D341Med (cell line): Measurements from ENCODE around the gene DYRK1B.
"Not testable (repeated sequence)": the region's sequence is repeated elsewhere in the genome, so short reads cannot be mapped to it uniquely, and the experiment has no call there.

Experiments used
- DNase-seq: peaks from one replicate; pipeline ENCODE4 v3.0.0; 2012; ENCODE audit warnings: low spot score

The DYRK1B gene

DNA sequence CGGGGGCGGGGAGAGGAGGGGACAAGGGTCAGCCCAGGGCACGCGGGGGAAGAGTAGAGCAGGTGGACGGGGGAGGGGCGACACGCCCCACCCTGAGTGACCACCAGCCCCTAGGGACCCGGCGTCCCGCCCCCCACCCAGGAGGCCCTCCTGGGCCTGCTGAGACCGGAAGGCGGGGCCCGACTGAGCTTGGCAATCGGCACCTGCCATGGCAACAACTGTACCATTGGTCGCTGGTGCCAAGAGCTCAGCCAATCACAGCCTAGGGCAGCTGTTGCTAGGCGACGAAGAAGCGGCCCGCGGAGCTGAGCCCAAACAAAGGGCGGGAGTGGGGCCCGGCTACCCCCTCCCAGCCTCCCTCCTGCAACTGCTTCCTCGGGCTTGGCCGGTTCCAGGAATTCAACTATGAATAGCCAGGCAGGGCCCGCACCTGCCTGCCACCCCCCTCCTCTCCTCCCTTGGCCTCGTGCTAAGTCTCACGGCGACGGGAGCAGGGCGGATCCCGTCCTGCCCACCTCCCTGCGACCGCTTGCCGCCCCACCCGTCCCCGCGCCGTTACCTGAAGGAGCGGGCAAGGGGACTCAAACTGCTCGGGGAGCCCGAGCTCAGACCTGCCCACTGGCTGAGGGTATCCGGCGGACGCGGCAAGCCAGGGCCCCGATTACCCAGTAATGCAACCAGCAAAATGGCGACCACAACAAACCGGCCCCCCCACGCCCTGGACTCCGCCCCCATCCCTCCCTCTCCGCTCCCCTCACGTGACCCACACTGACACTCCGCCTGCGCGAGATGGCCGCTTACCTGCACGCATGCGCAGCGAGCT lies at the start of gene DYRK1B:
TSS of gene DYRK1B (minus strand) at position 699 of the 823 bp plus-strand sequence. CDS start 2,295 bp downstream, outside the sequence.
- DNase-seq, result peak; percentile 97

DNA sequence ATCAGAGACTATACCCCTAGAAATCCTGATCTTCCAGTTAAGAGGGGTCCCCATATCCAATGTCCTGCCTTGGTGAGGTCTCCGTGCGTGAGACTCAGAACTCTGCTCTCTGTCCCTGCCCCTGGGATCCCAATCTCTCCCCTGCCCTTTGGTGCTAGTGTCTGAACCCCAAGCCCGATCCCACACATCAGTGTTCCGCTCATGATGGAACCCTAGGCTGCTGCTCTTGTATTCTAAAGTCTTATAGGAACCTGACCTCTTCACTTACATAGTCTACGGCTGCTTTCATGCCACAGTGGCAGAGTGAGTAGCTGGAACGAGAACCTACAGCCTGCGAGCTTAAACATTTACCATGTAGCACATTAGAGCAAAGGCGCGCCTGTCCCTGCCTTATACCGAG lies 48.7 kb upstream of the DYRK1B start:
- not testable (repeated sequence) for DNase-seq

DNA sequence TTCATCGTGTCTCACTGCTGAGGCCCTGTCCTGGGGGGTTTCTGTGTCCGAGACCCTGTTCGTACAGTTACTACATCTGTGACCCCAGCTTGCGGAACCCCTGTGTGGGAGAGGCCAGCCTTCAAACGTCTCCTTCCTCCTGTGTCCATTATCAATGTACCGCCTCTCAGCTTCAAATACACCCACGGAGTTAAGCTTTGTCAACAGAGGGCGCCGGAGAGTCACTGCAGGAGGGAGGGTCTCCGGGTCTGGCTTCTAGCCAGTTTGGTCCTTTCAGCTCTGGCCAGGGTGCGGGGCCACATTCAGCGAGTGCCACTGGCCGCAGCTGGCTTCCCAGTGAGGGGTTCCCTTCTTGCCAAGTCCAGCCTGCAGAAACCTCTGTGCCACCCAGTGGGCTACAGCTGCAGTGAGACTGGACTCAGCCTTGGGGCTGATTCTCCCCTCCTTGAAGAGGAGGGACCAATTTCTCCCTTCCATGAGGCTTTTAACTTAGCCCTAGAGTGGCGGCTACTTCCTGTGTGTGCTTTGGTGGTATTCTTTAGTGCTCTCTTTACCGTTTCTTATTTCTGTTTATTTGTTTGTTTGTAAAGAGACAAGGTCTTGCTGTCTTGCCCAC lies 47.6 kb upstream of the DYRK1B start:
- peak; percentile 58 for DNase-seq

DNA sequence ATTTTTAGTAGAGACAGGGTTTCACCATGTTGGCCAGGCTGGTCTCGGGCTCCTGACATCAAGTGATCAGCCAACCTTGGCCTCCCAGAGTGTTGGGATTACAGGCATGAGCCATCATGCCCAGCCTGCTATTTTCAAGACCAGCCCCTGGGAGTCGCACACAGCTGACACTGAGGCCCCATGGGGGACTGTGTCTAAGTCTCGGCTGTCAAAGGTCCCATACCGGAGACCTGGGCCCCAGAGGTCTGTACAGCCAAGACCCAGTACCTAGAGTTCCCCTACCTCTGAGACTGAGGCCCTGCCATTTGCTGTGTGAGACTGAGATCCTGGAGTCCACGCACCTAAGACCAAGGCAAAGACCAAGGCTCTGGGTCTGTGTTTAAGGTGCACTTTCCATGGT lies 46.3 kb upstream of the DYRK1B start:
- DNase-seq, result not testable (repeated sequence)

DNA sequence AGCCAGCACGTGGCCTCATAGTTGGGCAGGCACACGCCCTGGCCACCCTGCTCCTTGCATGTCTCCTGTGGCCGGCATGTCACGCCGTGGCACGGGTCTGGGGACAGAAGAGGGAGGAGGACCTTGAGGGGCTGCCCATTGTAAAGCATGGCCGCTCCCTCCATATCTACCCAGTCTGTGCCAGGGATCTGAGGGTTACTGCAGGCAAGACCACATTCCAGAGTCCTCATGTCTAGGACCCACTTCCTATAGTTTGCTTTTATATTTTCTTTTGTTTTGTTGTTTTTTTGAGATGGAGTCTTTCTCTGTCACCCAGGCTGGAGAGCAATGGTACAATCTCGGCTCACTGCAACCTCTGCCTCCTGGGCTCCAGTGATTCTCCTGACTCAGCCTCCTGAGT lies 45.8 kb upstream of the DYRK1B start:
- not testable (repeated sequence) for DNase-seq

DNA sequence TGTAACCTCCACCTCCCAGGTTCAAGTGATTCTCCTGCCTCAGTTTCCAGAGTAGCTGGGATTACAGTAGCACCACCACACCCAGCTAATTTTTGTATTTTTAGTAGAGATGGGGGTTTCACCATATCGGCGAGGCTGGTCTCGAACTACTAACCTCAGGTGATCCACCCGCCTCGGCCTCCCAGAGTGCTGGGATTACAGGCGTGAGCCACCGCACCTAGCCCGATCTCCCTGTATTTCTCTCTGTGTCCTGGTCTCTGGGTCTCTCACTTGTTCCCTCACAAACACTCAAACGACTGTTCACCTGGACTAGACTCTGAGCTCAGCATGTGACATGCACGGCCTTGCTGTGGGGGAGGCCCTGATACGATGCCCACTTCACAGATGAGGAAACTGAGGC lies 44.9 kb upstream of the DYRK1B start:
- not testable (repeated sequence) for DNase-seq

DNA sequence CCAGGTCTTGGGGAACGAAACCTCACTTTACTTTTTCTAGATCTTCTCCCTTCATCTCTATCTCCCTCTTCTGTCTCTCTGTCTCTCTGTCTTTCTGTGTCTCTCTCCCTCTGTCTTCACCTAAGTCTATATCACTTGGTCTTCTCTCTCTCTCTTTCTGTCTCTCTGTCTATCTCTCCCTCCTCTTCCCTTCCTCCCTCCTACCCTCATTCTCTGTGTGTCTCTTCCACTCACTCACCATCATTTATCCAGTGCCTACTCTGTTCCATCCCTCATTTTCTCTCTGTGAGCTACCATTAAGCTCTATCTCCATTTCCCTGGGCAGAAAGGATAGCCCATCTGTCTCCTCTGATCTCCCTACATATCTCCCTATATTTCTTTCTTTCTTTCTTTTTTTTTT lies 44.4 kb upstream of the DYRK1B start:
- peak; percentile 22 for DNase-seq

DNA sequence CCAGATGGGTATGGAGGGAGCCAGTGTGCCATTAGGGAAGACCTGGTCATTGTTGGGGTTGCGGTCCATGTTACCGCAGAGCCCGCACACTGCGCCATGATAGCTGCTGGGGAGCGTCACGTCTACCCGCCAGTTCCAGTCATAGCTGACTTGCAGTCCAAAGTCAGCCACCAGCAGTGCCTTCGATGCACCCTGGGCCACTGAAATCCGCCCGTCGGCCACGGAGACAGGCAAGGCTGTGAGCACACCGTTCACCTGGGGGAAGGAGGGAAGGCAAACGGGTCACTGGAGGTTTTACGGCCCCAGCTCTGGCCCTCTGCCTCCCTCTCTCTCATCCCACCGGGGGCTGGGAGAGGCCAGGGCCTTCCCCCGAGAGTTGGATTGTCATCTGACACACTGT lies 44.0 kb upstream of the DYRK1B start:
- peak; percentile 45 for DNase-seq

DNA sequence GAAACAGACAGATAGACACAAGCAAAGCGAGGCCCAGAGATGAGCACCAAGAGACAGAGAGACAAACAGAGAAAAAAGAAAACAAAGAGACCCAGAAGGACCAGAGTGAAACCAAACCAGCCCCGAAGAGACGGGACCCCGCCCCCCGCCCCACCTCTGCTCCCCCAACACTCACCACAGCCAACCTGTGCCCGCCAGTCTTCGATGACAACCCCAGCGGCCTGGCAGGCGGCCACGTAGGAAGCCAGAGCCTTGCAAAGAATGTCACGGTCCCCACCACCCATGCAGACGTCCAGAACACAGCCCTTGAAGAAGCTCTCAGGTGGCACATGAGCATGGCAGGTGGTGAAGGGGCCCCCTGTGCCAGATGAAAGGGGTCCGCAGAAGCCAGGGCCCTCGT lies 43.5 kb upstream of the DYRK1B start:
- DNase-seq, result peak; percentile 36

DNA sequence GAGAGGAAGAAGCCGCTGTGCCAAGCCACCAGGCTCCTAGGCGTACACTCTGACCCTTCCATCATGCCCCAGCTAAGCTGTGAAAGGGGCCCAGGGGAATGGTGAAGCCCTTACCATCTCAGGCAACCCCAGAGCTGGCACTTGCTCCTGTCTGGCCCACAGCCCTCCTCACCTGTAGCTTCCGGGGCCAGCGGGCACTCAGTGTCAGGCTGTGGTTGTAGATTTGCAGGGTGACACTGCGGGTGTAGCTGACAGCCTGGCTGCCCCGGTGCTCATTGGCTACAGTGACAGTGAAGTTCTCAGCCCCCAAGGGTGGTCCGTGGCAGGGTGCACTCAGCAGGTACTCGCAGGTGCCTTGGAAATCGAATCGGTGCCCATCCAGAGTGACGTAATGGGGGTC lies 42.5 kb upstream of the DYRK1B start:
- not testable (repeated sequence) for DNase-seq

DNA sequence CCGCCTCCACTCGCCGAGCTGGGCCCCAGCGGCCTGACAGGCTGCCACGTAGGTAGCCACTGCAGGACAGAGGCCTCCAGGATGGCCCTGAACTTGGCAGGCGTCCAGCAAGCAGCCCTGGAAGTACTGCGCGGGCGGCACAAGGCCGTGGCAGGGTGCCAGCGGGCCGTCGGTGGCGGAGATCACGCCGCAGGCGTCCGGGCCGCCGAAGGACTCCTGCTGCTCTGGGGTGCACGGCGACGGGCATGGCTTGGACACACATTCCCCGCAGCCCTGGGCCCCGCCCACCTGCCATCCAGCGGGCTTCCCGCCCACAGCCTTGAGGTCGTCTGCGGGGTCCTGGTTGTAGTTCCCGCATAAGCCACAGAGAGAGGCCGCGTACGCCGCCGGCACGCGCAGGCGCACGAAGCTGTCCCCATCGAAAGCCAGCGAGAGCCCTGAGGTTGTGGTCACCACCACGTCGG lies 41.5 kb upstream of the DYRK1B start:
- DNase-seq, result not testable (repeated sequence)

DNA sequence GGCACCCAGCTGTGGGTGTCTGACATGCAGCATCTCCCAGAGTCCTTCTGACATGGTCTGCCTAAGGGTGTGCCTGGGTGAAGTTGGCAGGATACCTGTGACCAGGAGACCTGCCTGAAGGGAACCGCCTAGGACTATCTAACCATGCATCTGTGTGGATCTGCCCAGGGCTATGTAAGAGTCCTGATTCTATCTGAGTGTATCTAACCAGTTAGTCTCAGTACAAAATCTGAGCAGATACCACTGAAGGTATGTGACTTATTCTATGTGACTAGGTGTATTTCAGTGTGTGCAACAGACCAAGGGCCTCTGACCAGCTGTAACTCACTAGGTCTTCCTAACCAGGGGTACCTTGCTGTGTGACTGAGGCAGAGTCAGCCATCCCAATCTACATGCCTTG lies 40.4 kb upstream of the DYRK1B start:
- DNase-seq, result no peak

DNA sequence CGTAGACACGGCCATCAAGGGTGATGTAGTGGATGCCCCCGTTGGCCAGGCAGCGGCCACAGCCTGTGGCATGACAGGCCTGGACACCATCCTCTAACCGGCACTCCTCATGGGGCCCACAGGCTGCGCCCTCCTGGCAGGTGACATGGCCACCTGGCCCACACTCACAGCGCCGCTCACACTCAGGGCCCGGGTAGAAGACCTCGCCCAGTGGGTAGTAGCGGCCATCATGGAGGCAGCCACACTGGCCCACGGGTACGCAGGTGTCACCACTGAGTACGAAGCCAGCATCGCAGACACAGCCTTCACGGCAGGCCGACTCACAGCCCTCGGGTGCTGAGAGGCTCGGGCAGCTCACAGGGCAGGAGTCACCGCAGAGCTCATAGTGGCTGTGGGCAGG lies 39.4 kb upstream of the DYRK1B start:
- DNase-seq, result no peak

DNA sequence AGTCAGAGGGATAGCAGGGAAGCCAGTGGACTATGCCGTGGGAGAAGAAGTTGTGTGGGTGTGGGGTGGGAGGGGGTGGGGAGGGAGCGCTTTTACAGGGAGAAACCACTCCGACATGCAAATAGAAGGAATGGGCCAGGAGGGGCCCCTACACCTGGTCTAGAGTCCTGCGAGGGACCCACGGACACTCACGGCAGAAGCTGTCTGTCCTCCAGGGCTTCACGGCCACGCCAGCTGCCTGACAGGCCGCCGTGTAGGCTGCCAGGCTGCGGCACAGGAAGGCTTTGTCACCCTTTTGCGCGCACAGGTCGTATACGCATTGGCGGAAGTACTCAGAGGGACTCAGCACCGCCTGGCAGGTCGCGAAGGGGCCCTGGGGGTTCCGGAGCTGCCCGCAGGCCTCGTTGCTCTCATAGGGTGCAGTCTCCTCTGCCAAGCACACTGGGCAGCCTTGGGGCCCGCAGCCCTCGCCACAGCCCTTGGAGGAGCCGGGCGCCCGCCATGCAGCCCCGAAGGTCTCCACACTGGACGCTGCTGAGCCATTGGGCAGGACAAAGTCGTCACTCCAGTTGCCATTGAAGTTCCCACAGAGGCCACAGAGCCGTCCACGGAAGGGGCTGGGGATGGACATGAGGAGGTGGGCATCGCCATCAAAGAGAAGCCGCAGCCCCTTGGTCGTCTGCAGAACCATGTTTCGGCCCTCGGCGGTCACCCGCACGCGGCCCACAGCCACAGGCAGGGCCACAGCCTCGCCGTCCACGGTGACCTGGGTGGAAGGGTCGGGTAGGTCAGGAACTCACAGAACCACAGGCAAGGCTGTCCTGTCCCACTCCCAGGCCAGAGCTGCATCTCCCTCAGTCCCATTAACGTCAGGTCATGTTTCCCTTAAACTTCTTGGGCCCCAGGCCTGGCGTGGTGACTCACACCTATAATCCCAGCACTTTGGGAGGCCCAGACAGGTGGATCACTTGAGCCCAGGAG lies 38.2 kb upstream of the DYRK1B start:
- no peak for DNase-seq

DNA sequence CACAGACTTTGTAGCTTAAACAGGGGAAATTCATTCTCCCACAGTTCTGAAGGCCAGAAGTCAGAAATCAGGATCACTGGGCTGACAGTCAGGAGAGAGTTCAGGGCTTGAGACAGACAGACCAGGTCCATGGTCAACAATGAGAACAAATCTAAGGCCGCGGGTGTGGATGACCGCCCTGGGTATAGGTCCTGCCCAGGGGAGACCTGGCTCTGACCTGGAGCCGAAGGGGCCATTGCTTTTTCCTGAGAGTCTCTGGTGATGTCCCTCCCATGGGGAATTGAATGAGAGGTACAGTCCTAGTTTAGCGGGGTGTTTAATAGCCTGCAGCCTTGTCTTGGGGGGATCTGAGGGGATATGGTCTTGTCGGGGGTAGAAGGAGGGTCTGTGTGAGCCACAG lies 37.4 kb upstream of the DYRK1B start:
- no peak for DNase-seq

DNA sequence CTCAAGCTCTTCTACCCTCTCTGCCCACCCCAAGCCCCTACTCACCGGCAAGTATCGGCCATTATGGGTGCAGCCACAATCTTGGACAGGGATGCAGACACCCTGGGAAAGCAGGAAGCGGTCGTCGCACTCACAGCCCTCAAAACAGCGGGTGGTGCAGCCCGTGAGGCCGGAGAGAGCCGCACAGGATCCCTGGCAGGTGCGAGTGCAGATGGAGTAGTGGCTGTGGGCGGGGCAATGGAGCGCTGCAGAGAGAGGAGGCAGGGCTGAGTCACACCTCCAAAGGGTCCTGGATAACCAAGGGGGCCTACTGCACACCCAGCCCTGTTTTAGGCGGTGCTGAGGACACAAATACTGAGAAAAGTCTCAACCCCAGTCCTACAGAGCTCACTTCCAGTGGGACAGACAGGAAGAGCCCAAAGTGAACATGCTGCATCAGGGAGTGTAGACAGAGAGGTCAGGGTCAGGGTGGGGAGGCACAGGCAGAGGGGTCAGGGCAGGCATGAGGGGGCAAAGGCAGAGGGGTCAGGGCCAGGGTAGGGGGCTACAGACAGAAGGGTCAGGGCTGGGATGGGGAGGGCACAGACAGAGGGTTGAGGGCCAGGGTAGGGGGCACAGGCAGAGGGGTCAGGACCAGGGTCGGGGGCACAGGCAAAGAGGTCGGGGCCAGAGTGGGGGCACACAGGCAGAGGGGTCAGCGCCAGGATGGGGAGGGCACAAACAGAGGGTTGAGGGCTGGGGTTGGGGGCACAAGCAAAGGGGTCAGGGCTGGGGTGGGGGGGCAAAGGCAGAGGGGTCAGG lies 36.4 kb upstream of the DYRK1B start:
- DNase-seq, result no peak

DNA sequence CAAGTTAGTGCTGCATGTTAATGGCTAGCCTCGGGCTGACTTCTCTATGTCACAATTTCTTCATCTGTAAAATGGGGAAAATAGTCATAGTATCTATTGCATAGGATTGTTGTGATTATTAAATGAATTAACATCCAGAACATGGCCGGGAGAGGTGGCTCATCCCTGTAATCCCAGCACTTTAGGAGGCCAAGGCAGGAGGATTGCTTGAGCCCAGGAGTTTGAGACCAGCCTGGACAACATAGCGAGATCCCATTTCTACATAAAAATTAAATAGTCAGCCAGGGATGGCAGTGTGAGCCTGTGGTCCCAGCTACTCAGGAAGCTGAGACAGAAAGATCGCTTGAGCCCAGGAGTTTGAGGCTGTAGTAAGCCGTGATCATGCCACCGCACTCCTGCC lies 34.0 kb upstream of the DYRK1B start:
- DNase-seq, result no peak

DNA sequence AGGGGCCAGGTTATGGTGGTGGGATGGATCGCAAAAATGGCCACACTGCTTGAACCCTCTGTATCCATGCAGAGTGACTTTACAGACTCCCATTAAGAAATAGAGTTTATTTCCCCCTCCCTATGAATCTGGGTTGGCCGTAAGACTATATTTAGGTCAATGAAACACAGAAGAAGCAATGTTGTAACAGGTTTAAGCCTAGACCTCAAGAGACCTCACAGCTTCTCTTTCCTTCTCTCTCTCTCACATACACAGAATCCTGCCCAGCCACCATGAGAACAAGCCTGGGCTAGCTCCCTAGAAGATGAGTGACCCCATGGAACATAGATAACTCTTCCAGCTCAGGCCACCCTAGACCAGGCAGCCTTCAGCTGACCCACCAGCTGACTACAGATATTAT lies 33.2 kb upstream of the DYRK1B start:
- no peak for DNase-seq

DNA sequence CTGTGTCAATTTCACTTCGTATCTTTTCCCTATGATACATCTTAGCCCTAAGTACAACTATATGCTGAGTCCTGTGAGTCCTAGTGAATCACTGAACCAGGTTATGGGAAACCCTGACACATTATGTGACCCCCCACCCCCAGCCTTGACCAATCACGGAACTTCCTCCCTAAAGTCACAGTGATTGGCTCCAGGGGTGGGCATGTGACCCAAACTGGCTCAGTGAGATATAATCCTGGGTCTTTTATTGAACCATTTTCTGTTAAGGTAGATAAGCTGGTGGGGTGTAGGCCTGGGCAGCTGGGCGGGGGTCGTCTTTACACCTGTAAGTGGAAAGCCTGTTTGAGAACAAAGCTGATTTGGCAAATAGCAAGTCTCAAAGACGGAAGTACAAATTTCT lies 32.0 kb upstream of the DYRK1B start:
- DNase-seq, result no peak

DNA sequence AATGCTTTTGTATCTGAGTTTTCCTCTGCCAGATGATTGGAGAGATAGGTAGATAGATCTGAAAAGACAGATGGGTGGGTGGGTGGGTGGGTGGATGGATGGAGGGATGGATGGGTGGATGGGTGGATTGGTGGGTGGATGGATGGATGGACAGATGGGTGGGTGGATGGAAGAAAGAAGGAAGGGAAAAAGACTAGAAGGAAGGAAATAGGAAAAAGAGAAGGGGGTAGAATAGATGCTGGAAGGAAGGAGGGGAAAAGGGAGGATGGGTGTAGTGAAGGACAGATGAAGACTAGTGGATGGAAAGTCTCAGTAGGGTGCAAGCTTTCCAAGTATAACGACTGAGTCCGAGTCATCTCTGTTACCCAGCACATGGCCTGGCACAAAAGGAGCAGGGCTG lies 31.2 kb upstream of the DYRK1B start:
- no peak for DNase-seq

DNA sequence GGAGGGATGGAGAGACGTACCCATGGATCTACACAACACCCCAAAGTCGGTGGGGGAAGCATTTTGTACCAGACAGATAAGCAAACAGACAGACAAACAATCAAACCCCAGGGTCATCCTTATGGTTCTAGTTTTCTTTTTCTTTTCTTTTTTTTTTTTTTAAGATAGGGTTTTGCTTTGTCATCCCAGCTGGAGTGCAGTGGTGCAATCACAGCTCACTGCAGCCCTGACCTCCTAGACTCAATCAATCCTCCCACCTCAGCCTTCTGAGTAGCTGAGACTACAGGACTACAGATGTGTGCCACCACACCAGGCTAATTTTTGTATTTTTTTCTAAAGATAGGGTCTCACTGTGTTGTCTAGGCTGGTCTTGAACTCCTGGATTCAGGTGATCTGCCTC lies 30.2 kb upstream of the DYRK1B start:
- no peak for DNase-seq

DNA sequence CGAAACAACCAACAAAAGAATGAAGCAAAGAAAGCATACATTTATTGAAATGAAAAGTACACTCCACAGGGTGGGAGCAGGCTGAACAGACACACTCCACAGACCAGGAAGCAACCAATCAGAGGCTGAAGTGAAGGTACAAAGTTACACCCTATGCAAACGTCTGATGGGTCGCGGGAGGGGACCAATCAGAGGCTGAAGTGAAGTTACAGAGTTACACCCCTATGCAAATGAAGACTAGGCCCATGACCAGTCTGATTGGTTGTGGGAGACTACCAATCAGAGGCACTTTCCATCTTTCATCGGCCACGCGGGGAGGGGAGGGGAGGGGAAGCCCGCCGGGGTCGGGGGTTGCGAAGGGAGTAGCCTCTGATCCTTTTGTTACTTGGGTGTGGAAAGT lies 24.6 kb upstream of the DYRK1B start:
- no peak for DNase-seq
